ENCODE measurements around the gene NAA40.
"Not testable (repeated sequence)": the region's sequence is repeated elsewhere in the genome, so short reads cannot be mapped to it uniquely, and the experiment has no call there.

The NAA40 gene

DNA sequence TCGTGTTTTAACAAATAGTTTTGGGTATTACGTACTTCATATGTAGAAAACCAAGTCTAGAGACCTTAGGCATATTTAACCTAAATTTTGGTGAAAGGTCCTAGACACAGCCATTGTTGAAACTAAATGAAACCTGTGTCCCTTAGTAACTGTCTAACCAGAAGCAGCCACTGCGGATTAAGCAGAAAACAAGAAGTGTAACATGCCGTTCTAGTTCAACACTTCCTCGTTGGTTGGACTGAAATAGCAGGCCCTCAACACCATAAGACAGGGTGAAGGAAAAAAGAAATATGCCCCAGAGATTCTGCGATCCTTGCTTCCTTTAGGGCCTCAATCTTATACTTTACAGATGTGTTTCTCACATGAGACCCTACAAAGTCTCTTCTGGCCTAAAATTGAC lies 2.0 kb downstream of the NAA40 start:
- no peak for FAIRE-seq

- FAIRE-seq = no peak
Observed at GRCh38 chr11:63941901-63942300, 3.1 kb downstream of the NAA40 start.

GRCh38 chr11:63942803-63943202 lies 4.0 kb downstream of the NAA40 start:
- FAIRE-seq = no peak

GRCh38 chr11:63944987-63945386 lies 6.2 kb downstream of the NAA40 start:
- no peak for FAIRE-seq

GRCh38 chr11:63945477-63946163 lies 6.8 kb downstream of the NAA40 start:
- FAIRE-seq = no peak

GRCh38 chr11:63951779-63952536 lies 13.2 kb downstream of the NAA40 start:
- FAIRE-seq = no peak

- FAIRE-seq = no peak
Observed at GRCh38 chr11:63952570-63952969, 13.8 kb downstream of the NAA40 start.

DNA sequence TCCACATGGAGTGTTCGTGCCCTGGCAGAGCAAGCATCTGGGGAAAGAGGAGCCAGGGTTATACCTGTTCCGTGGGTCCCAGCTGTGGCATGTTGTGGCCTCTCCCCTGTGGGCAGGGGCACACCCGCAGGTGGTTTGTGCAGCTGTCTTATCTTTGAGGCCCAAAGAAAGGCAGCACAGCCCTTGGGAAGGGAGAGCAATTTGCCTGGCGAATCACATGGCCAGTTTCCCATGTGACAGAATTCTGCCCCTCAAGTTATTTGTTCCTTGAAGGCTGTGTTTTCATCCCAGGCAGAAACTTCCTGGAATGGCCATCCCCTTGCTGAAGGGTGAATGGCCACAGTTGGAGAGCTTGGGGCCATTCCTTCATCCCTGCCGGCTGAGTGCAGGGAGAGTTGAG lies 19.2 kb downstream of the NAA40 start:
- FAIRE-seq = no peak

GRCh38 chr11:63961608-63962412 lies 23.0 kb downstream of the NAA40 start:
- no peak for FAIRE-seq

- FAIRE-seq = not testable (repeated sequence)
Observed at GRCh38 chr11:63963895-63964294, 25.1 kb downstream of the NAA40 start.

DNA sequence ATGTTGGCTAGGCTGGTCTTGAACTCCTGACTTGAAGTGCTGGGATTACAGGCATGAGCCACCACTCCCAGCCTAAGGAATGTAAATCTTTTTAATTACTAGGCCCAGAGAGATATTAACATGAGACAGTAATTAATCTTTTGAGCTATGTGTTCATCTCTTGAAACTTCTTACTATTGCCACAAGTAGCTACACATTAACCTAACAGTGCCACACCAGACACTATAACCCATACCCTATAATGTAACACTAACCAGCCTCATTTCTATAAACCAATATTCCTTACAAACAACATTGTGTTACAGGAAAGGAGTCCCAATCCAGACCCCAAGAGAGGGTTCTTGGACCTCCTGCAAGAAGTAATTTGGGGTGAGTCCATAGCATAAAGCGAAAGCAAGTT lies 27.6 kb downstream of the NAA40 start:
- no peak for FAIRE-seq

- FAIRE-seq = no peak
Observed at GRCh38 chr11:63969461-63969860, 30.7 kb downstream of the NAA40 start.

DNA sequence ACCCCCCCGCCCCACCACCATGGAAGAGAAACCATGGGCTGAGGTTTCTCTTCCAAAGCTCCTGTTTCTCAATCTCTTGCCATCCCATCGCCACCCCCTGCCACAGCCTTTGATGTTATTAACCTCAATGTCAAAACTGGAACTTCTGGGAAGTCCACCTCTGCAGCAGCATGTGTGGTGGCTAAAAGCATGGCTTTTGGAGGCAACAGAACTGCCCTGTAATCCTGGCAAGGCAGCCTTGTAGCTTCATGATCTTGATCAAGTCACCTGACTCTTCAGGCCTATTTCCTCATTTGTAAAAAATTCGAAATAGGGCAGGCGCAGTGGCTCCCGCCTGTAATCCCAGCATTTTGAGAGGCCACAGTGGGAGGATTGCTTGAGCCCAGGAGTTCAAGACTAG lies 32.1 kb downstream of the NAA40 start:
- no peak for FAIRE-seq

DNA sequence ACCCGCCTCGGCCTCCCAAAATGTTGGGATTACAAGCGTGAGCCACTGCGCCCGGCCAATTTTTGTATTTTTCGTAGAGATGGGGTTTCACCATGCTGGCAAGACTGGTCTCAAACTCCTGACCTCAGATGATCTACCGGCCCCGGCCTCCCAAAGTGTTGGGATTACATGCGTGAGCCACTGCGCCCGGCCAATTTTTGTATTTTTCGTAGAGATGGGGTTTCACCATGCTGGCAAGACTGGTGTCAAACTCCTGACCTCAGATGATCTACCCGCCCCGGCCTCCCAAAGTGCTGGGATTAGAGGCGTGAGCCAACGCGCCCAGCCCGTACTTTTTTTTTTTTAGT lies 35.1 kb downstream of the NAA40 start:
- FAIRE-seq = not testable (repeated sequence)

DNA sequence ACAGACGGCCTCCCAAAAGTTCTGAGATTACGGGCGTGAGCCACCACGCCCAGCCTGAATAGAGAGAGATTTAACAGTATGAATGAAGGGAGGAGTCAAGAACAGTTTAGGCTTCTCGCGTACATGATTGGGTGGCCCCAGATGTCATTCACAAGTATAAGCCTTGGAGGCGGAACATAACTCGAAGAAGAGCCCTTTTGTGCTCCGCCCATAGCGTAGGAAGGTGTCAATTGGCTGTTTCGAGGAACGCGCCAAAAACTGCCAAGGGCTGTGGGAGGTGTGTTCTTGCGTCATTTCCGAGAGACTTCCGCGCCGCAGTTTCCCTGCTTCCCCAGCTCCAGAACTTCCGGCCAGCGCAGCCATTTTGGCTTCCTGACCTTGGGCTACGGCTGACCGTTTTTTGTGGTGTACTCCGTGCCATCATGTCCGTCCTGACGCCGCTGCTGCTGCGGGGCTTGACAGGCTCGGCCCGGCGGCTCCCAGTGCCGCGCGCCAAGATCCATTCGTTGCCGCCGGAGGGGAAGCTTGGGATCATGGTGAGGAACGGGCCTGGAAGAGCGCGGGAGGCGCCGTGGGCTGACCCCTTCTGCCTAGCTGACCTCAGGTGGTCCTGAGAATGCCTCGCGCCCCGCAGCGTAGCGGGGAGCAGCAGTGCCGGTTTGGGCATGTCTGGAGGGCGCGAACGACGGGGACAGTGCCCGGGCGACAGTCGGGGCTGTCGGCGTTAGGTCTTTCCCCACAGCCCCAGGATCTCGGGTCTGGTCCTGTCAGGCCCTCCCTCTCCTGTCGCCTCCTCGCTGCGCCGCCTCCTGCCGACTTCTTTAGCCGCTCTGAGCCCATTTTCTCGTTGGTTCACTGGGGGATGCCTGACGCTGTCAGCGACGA lies 35.7 kb downstream of the NAA40 start, which contains the start of gene COX8A:
Gene COX8A, plus strand, starts transcription at position 362 of the 885 bp plus-strand sequence. Its CDS starts 61 bp downstream, at position 423.
- peak; percentile 99 for FAIRE-seq

GRCh38 chr11:63978551-63979239 lies 39.9 kb downstream of the NAA40 start:
- no peak for FAIRE-seq

- FAIRE-seq = no peak
Observed at GRCh38 chr11:63979426-63979825, 40.6 kb downstream of the NAA40 start.

DNA sequence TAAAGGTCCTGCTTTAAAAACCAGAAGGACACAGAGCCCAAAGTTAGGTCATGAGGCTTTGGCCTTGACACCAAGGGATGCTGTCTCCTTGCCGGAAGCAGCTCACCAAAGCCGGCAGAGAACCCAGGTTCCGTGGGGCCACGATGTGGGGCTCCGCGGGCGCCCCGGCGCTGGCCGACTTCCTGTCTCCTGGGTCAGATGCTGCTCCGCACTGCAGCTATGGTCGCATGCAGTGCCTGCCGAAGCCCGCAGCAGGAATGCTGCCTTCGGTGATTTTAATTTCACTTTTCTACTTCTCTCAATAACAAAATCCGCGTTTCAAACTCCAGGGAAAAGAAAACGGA lies 47.0 kb downstream of the NAA40 start:
- no peak for FAIRE-seq

GRCh38 chr11:63986156-63986931 lies 47.5 kb downstream of the NAA40 start, which contains the start of gene OTUB1:
Gene OTUB1 (plus strand): TSS chr11:63986438. CDS start chr11:63986457, 19 bp downstream.
- peak; percentile 11 for FAIRE-seq

- FAIRE-seq = no peak
Observed at GRCh38 chr11:63986932-63987513, 48.2 kb downstream of the NAA40 start.

- no peak for FAIRE-seq
Observed at GRCh38 chr11:63991558-63991957, 52.8 kb downstream of the NAA40 start.

Measured in A204.1 (cell line).